GM18526 (cell line): ENCODE data around the gene TNFSF9.
A peak's percentile ranks its signal among the peaks of the same experiment; 100 is the strongest.

Experiments used
- POLR2A ChIP-seq: IDR thresholded peaks from 3 replicates; pipeline ENCODE4 v1.6.1; 2011; ENCODE audit not compliant: insufficient read length; ENCODE audit errors: extremely low read depth

Gene TNFSF9, protein sequence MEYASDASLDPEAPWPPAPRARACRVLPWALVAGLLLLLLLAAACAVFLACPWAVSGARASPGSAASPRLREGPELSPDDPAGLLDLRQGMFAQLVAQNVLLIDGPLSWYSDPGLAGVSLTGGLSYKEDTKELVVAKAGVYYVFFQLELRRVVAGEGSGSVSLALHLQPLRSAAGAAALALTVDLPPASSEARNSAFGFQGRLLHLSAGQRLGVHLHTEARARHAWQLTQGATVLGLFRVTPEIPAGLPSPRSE

DNA sequence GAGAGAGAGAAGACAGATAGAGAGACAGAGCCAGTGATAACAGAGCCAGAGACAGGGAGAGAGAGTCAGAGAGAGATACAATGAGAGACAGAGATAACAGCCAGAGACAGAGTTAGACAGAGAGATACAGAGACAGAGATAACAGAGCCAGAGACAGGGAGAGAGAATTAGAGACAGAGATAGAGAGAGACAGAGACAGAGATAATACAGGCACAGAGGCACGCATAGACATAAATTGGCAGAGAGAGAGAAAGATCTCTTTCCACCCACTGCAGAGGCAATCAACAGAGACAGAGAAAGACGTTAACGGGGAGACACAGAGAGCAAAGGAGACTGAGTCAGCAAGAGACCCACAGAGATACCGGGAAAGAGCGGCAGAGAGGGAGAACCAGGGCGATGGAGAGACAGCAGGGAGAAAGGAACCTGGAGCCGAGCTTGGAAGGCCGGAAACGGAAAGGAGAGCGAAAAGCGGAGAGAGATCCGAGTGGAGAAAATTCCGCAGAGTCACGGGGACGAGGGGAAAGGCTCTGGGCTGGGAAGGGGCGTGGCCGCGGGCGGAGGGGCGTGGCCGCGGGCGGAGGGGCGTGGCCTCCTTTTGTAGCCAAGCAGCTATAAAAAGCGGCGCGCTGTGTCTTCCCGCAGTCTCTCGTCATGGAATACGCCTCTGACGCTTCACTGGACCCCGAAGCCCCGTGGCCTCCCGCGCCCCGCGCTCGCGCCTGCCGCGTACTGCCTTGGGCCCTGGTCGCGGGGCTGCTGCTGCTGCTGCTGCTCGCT is at the start of gene TNFSF9:
TNFSF9 (plus strand) TSS at position 641 of the 777 bp plus-strand sequence; CDS start at position 652, 11 bp downstream.
- peak; percentile 100 for TF ChIP-seq POLR2A

DNA sequence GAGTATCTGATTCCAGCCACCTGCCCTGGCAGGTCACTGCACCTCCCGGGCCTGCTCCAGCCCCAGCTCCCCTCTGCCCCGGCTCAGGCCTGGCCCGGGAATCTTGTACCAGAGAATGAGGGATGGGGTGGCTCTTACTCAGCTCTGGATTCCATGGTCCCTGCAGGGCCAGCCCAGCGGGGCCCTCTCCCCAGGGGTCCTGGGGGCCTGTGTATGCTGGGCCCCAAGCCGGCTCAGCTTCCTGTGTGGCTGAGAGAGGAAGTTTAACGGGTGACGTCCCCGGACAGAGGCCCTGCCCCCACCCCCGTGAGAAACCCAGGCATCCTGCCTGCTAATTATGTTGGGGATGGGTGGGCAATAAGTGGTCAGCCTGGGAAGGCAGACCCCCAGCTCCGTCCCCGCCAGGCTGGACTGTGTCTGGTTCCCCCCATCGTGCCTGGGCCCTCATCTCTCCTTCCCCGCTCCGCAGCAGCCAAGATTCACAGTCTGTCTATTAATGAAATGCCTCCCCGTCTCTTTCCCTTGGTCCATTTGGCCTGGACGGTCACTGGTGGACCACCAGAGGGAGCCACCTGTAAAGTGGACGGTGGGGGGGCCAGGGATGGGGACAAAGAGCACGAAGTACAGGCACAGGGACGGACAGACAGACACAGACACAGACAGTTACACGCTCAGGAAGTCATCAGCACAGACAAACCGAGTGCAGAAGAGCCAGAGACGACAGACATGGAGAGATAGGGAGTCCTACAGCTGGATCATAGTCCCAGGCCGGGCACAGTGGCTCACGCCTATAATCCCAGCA is 49.1 kb upstream of the TNFSF9 start, which contains the start of gene DENND1C:
DENND1C (minus strand) TSS at position 247 of the 802 bp plus-strand sequence; CDS start at position 155, 92 bp downstream.
- peak; percentile 75 for TF ChIP-seq POLR2A

DNA sequence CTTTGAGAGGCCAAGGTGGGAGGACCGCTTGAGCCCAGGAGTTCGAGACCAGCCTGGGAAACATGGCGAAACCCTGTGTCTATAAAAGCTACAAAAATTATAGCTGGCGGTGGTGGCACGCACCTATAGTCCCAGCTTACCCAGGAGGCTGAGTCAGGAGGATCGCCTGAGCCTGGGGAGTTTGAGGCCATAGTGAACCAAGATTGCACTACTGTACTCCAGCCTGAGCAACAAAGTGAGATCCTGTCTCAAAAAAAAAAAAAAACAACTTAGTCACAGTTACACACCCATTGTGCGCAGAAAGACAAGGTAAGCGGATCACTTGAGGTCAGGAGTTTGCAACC is 48.5 kb upstream of the TNFSF9 start:
- TF ChIP-seq POLR2A = no peak

DNA sequence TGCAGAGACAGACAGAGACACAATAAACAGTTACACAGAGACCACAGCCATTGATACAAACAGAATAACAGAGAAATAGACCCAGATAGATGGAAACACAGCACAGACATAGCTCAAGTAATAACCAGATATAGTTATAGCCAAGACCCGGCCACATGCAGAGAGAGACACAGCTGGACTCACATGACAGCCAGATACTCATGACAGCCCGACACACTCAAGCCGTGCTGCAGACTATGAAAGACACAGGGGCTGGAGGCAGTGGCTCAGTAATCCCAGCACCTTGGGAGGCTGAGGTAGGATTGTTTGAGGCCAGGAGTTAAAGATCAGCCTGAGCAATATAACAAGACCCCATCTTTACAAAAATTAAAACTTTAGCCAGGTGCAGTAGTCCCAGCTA is 47.6 kb upstream of the TNFSF9 start:
- TF ChIP-seq POLR2A = no peak

DNA sequence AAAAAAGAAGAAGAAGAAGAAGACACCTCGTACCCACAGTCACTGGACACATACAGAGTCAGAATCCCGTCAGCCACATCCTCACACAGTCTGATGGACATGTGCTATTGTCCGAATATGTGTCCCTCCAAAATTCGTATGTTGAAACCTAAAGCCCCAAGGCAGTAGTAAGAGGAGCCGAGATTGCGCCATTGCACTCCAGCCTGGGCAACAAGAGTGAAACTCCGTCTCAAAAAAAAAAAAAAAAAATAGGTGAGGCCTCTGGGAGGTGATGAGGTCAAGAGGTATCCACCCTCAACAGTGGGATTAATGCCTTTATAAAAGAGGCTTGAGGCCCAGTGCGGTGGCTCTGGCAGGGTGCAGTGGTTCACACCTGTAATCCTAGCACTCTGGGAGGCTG is 46.6 kb upstream of the TNFSF9 start:
- TF ChIP-seq POLR2A = no peak

DNA sequence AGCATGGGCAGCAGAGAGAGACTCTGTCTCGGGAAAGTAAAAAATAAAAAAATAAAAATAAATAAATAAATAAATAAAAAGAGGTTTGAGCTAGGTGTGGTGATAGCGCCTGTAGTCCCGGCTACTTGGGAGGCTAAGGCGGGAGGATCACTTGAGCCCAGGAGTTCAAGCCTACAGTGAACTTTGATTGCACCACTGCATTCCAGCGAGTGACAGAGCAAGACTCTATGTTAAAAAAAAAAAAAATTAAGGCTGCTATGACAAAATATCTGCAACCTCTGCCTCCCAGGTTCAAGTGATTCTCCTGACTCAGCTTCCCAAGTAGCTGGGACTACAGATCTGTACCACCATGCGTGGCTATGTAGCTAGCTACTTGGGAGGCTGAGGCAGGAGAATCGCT is 46.0 kb upstream of the TNFSF9 start:
- no peak for TF ChIP-seq POLR2A

DNA sequence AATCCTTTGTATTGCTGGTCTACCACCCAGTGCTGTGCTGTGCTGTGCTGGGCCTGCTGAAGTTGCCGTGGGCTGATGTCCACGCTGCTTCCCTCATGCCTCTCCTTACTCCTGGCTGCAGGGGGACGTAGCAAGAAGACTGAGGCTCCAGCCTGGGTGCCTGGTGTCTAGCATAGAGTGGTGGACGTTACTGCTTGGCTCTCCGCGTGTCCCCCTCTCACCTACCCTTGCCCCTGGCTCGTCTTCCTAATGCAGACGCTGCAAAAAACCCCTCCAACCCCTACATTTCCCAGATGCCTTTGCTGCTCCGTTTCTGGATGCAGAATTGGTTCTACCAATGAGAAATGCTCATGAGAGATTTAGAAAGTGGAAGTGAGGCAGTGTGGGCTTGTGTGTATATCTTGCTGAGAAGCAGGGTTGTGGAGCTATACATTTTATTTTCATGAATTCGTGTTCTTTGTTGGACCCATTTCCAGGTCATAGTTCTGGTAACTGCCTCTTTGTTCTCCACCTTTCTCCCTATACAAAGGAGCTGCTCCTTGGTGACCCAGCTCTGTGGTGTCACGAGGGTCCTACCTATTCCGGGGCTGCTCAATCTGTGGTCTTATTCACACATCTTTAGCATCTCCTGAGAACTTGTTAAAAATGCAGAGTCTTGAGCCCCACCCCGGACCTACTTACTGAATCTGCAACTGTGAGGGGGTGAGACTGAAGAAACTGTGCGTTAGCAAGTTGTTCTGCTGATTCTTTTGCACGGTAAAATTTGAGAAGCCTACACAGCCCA is 41.4 kb upstream of the TNFSF9 start:
- TF ChIP-seq POLR2A = peak; percentile 38

DNA sequence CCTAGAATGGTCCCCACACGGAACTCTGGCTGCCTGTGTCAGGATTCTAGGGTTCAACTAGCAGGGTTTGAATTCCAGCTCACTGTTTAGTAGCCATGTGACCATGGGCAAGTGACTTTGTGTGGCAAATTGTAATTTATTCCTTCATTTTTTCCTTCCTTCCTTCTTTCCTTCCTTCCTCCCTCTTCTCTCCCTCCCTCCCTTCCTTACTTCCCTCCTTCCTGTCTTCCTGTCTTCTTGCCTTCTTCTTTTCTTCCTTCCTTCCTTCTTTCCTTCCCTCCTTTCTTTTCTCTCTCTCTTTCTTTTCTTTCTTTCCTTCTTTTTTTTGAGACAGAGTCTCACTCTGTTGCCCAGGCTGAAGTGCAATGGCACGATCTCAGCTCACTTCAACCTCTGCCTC is 40.7 kb upstream of the TNFSF9 start:
- no peak for TF ChIP-seq POLR2A

DNA sequence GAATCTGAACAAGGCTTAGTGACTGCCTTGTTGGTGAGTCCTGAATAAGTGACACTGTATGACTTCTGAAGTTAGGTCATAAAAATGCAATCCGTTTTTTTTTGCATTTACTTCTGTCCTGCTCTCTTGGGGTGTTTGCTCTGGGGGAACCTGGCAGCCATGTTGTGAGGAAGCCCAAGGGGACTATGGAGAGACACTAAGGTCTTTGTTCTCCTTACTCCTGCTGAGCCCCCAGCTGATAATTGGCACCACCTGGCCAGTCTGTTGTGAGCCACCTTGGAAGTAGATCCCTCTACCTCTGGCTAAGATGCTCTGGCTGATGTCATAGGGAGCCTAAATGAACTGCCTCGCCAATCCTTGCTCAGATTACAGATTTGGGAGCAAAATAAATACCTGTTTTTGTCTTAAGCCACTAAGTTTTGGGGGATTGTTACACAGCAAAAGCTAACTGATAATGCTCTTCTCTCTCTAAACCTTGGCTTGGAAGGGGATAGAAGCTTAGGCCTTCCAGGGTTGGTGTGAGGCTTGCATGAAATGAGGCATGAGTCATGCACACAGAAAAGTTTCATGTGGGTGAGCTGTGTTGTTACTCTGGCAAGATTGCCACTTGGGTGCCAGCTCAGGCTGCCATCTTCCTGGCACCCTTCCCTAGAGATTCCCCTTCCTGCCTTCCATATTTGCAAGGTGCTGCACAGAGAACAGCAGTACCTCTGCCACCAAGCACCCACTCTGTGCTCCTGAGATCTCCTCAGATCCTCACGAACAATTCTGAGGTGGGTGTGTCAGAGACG is 38.8 kb upstream of the TNFSF9 start:
- TF ChIP-seq POLR2A = no peak

DNA sequence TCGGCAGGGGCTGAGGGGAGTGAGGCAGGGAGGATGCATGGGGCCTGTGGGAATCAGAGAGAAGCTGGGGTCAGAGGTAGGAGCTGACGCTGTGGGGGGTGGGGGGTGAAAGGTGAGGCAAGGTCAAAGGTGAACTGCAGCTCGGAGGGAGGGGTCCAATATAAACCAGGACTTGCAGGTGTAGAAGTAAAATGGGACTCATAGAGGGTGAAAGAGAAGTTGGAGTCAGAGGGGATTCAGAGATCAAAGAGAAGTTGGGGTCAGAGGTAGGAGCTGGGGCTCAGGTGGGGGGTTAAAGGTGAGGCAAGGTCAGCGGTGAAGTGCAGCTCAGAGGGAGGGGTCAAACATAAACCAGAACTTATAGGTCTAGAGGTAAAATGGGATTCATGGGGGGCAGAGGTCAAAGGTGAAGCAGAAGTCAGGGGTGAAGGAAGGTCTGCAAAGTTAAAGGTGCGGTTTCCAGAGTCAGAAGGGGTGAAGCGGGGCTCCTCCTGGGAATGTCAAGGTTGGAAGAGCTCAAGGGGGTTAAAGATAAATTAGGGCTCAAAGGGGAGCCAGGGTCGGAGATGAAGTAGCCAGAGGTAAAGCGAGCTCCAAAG is 36.3 kb upstream of the TNFSF9 start:
- no peak for TF ChIP-seq POLR2A

DNA sequence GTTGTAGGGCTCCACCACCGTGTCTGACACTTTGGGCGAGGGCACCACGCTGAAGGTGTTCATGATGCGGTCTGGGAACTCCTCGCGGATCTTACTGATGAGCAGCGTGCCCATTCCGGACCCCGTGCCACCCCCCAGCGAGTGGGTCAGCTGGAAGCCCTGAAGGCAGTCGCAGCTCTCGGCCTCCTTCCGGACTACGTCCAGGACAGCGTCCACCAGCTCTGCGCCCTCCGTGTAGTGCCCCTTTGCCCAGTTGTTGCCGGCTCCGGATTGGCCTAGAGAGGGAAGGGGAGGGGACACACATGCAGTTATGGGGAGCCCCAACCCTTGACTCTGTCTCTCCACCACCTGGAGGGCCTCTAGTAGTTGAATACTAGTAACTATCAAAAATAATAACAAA is 34.9 kb upstream of the TNFSF9 start:
- no peak for TF ChIP-seq POLR2A

DNA sequence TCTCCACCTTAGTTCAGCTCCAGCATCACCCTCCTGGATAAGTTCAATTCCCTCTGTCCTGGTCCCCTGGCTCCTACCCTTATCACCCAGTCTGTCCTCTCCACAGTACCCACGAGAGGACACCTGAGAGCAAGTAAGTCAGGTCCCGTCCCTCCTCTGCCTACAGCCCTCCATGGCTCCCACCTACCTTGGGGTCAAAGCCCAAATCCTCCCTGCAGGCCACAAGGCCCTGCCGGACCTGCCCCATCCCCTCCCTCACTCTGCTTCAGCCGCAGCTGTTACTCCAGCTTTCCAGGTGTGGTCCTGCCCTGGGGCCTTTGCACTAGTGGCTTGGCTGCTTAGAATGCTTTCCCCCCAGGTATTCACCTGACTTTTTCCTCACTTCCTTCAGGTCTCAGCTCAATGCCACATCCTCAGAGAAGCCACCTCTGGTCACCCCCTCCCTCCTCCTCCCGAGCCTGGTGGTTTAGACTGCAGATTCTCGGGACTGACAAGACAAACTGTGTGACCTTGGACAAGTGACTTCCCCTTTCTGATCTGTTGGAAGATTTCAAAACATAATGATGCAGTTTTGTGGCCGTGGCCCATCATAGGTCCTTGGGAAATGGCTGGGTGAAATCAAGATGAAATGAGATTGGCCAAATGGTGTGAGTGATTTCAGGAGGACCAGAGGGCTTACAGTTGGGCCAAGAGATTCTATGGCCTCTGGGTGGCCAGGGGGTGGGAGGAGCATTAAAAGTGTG is 32.4 kb upstream of the TNFSF9 start:
- TF ChIP-seq POLR2A = no peak
